HepG2 (cell line): ENCODE results near the gene PIM1. TPM values are rescaled to one million over a fixed set of nuclear protein-coding genes. Genes with fewer than 3 reads are reported as not detected.
A peak's percentile ranks its signal among the peaks of the same experiment; 100 is the strongest.

Experiments
- AKAP8 ChIP-seq: sonication (generic); formaldehyde crosslinking; IDR thresholded peaks from 2 replicates; pipeline ENCODE4 v1.5.1; 2020; ENCODE audit warnings: mild to moderate bottlenecking, missing genetic modification reagents
- FOXA1 ChIP-seq, 2 experiments: fragments of 450-650 bp in 1 of 2; sonication (generic) in 1 of 2; formaldehyde crosslinking in 1 of 2; IDR thresholded peaks; 2 replicates each; pipeline versions ENCODE4 v1.4.0 to v1.6.1; 2016 to 2020; ENCODE audit warnings: missing genetic modification reagents in 1 of 2
- FOXP1 ChIP-seq, 2 experiments: fragments of 450-650 bp in 1 of 2; IDR thresholded peaks; 2 replicates each; pipeline ENCODE4 v1.6.1; 2017 to 2018; ENCODE audit warnings: antibody characterized with exemption in 1 of 2
- GATA4 ChIP-seq: sonication (generic); IDR thresholded peaks from 2 replicates; pipeline ENCODE4 v1.6.1; 2016; ENCODE audit warnings: antibody characterized with exemption, low read depth, borderline replicate concordance
- GATAD1 ChIP-seq: IDR thresholded peaks from 2 replicates; pipeline ENCODE4 v1.6.1; 2016; ENCODE audit warnings: missing genetic modification reagents, missing compliant biosample characterization
- GATAD2A ChIP-seq: IDR thresholded peaks from 2 replicates; pipeline ENCODE4 v1.6.1; 2016
- HCFC1 ChIP-seq: fragments of 150-350 bp; IDR thresholded peaks from 2 replicates; pipeline ENCODE4 v1.6.1; 2014; ENCODE audit warnings: low read depth, low read length
- KDM5B ChIP-seq: sonication (generic); formaldehyde crosslinking; IDR thresholded peaks from 2 replicates; pipeline ENCODE4 v1.4.0; 2020; ENCODE audit warnings: missing genetic modification reagents, mild to moderate bottlenecking, borderline replicate concordance
- MZF1 ChIP-seq: sonication (generic); formaldehyde crosslinking; IDR thresholded peaks from 2 replicates; pipeline ENCODE4 v1.8.1; 2023; ENCODE audit warnings: mild to moderate bottlenecking, missing genetic modification reagents, borderline replicate concordance
- NFE2L2 ChIP-seq: fragments of 150-350 bp; IDR thresholded peaks from 2 replicates; pipeline ENCODE4 v1.6.1; 2014; ENCODE audit warnings: low read length
- RBFOX2 ChIP-seq: fragments of 200-400 bp; formaldehyde crosslinking; IDR thresholded peaks from 2 replicates; pipeline ENCODE4 v1.6.1; 2017; ENCODE audit warnings: low read depth, mild to moderate bottlenecking, low read length
- RFXAP ChIP-seq: sonication (generic); formaldehyde crosslinking; IDR thresholded peaks from 2 replicates; pipeline ENCODE4 v1.4.0; 2020; ENCODE audit warnings: missing genetic modification reagents, borderline replicate concordance
- SAFB2 ChIP-seq: sonication (generic); formaldehyde crosslinking; IDR thresholded peaks from 2 replicates; pipeline ENCODE4 v1.5.1; 2020; ENCODE audit warnings: missing genetic modification reagents, low read depth, mild to moderate bottlenecking, borderline replicate concordance
- SIX1 ChIP-seq: sonication (generic); formaldehyde crosslinking; IDR thresholded peaks from 2 replicates; pipeline ENCODE4 v1.4.0; 2020; ENCODE audit warnings: missing genetic modification reagents, borderline replicate concordance
- SKI ChIP-seq: fragments of 450-650 bp; IDR thresholded peaks from one replicate; pipeline ENCODE4 v1.6.1; 2018; ENCODE audit warnings: mild to moderate bottlenecking; ENCODE audit not compliant: partially characterized antibody
- STAG1 ChIP-seq: sonication (generic); formaldehyde crosslinking; IDR thresholded peaks from 2 replicates; pipeline ENCODE4 v1.4.0; 2020; ENCODE audit warnings: missing genetic modification reagents
- THAP11 ChIP-seq: IDR thresholded peaks from 2 replicates; pipeline ENCODE4 v1.6.1; 2016; ENCODE audit warnings: missing biosample characterization, missing genetic modification reagents
- YEATS2 ChIP-seq: sonication (generic); formaldehyde crosslinking; IDR thresholded peaks from 2 replicates; pipeline ENCODE4 v1.4.0; 2020; ENCODE audit warnings: missing genetic modification reagents, borderline replicate concordance
- ZBTB33 ChIP-seq: sonication (generic); formaldehyde crosslinking; IDR thresholded peaks from 2 replicates; pipeline ENCODE4 v1.4.0; 2020; ENCODE audit warnings: missing genetic modification reagents
- ZFP37 ChIP-seq: sonication (generic); formaldehyde crosslinking; IDR thresholded peaks from 2 replicates; pipeline ENCODE4 v1.4.0; 2020; ENCODE audit warnings: missing genetic modification reagents, borderline replicate concordance
- ZIK1 ChIP-seq: sonication (generic); formaldehyde crosslinking; IDR thresholded peaks from 2 replicates; pipeline ENCODE4 v1.5.0; 2020; ENCODE audit warnings: mild to moderate bottlenecking, low read depth, missing genetic modification reagents, borderline replicate concordance
- ZMYM3 ChIP-seq: sonication (generic); formaldehyde crosslinking; IDR thresholded peaks from 2 replicates; pipeline ENCODE4 v1.5.1; 2020; ENCODE audit warnings: mild to moderate bottlenecking, missing genetic modification reagents
- ZNF136 ChIP-seq: sonication (generic); formaldehyde crosslinking; IDR thresholded peaks from 2 replicates; pipeline ENCODE4 v1.8.1; 2022; ENCODE audit warnings: low read depth, mild to moderate bottlenecking, moderate library complexity, missing genetic modification reagents
- ZNF143 ChIP-seq: sonication (generic); formaldehyde crosslinking; IDR thresholded peaks from 2 replicates; pipeline ENCODE4 v1.4.0; 2020; ENCODE audit warnings: missing genetic modification reagents
- ZNF430 ChIP-seq: sonication (generic); formaldehyde crosslinking; IDR thresholded peaks from 2 replicates; pipeline ENCODE4 v1.9.0; 2021; ENCODE audit warnings: mild to moderate bottlenecking, missing genetic modification reagents
- ZNF460 ChIP-seq: sonication (generic); formaldehyde crosslinking; IDR thresholded peaks from 2 replicates; pipeline ENCODE4 v1.5.1; 2020; ENCODE audit warnings: missing genetic modification reagents, mild to moderate bottlenecking, borderline replicate concordance
- ZNF513 ChIP-seq: sonication (generic); formaldehyde crosslinking; conservative IDR thresholded peaks from 2 replicates; pipeline ENCODE4 v1.5.0; 2020; ENCODE audit warnings: missing genetic modification reagents
- polyA plus RNA-seq, 8 experiments: library from polyadenylated mRNA; depleted of rRNA in 3 of 8; stranded (reverse) in 7 of 8; unstranded in 1 of 8; fragments of >200 nt; fragmentation: Illumina TruSeq in 4 of 8; extraction: Trizol in 4 of 8; gene quantifications; 2 replicates each; pipeline versions ENCODE4 v1.2.1 to v1.2.3, GENCODE V29; 2011 to 2016; ENCODE audit warnings: low read depth in 4 of 8, missing spikeins in 1 of 8, mixed read lengths in 1 of 8; ENCODE audit not compliant: insufficient read depth in 1 of 8
- total RNA-seq, 5 experiments: library from RNA; depleted of rRNA; stranded (reverse); fragments of >200 nt; fragmentation: Illumina TruSeq; extraction: Trizol; gene quantifications; 2 replicates each; pipeline ENCODE4 v1.2.3, GENCODE V29; 2016; ENCODE audit warnings: low read depth in 1 of 5

PIM1 gene
- total and polyA plus RNA-seq, 2 of the 13 experiments (the other 11 are each of a cell fraction or from before 2014, with no cell fraction given), result 29.4 to 117 TPM

DNA sequence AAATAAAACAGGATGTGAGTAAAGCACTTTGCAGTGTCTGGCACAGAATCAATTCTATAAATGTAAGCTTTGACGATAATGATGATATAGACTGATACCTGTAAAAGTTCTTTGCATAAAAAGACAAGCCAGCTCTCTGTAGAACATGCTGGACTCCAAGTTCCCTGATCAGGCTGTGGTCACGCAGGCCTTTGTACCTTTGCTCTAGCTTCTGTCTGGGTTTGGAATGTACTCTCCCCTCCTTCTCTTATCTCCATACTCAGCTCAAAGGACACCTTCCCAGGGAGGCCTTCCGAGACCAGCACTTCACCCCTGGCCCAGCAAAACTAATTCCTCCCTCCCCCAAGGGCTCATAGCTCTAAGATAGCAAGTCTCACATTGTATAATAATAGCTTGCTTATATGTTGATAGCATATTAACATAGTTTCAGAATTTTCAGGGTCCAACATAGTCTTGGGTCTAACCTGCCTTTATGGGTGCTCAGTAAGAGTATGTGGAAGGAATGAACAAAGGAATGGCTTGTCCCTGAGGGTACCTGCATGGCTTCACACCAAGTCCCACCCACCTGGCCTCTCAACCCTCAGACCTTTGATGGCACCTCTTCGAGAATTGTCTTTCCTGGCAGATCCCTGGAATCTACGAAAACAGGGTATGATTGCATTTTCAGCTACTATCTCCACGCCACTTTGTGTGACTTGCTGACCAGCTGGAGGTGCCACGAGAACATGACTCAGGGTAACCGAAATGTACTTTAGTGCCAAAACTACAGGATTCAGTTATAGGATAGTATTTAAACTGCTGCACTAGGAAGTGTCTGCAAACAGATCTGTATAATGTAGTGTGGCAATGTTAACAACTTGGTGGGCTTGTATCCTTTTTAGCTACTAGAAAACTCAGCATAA, 41.7 kb upstream of the PIM1 start (continued):
- TF ChIP-seq ZNF460 (CRISPR knock-in tag), result no peak; the same call in 1 of the 2 replicates
- TF ChIP-seq GATAD1, result 0 out of 2 replicates have a peak, but pooled peaks have one; percentile 20
- TF ChIP-seq YEATS2 (CRISPR knock-in tag), result peak; percentile 41; the same call in 1 of the 2 replicates
- peak; percentile 90 for TF ChIP-seq AKAP8
- TF ChIP-seq SIX1 (CRISPR knock-in tag), result peak; percentile 16; the same call in 1 of the 2 replicates
- no peak for TF ChIP-seq FOXP1 (IDR thresholded peaks at IDR 0.05)
- peak; percentile 53; the same call in 1 of the 2 replicates for TF ChIP-seq FOXP1 (CRISPR knock-in tag; IDR thresholded peaks at IDR 0.05)
- no peak for TF ChIP-seq FOXA1 (IDR thresholded peaks at IDR 0.05)
- TF ChIP-seq FOXA1 (CRISPR knock-in tag; IDR thresholded peaks at IDR 0.05), result peak; percentile 32; the same call in 1 of the 2 replicates
- peak; percentile 48; the same call in 1 of the 2 replicates for TF ChIP-seq RBFOX2
- TF ChIP-seq ZNF430 (CRISPR knock-in tag), result peak; percentile 83
- TF ChIP-seq MZF1 (CRISPR knock-in tag), result 0 out of 2 replicates have a peak, but pooled peaks have one; percentile 40
- TF ChIP-seq ZNF143, result peak; percentile 31; the same call in 1 of the 2 replicates
- TF ChIP-seq HCFC1, result no peak
- TF ChIP-seq GATAD2A (CRISPR knock-in tag), result peak; percentile 95
- no peak for TF ChIP-seq KDM5B (CRISPR knock-in tag)
- TF ChIP-seq ZIK1 (CRISPR knock-in tag), result peak; percentile 21; the same call in 1 of the 2 replicates
- TF ChIP-seq RFXAP (CRISPR knock-in tag), result peak; percentile 10; the same call in 1 of the 2 replicates
- peak; percentile 87 for TF ChIP-seq ZMYM3 (CRISPR knock-in tag)
- TF ChIP-seq ZFP37 (CRISPR knock-in tag), result peak; percentile 73; the same call in 1 of the 2 replicates
- TF ChIP-seq ZNF513 (CRISPR knock-in tag), result no peak
- peak; percentile 94; the same call in 1 of the 2 replicates for TF ChIP-seq GATA4
- peak; percentile 74 for TF ChIP-seq STAG1
- peak; percentile 85 for TF ChIP-seq SKI
- peak; percentile 77; the same call in 1 of the 2 replicates for TF ChIP-seq SAFB2 (CRISPR knock-in tag)
- TF ChIP-seq ZBTB33 (CRISPR knock-in tag), result peak; percentile 51; the same call in 1 of the 2 replicates
- TF ChIP-seq ZNF136 (CRISPR knock-in tag), result peak; percentile 31; the same call in 1 of the 2 replicates
- TF ChIP-seq NFE2L2, result peak; percentile 79
- TF ChIP-seq THAP11, result peak; percentile 70
